Measurements from ENCODE around the gene BEND4. TPM values are rescaled to one million over a fixed set of nuclear protein-coding genes. Genes with fewer than 3 reads are reported as not detected.

The BEND4 gene
- total RNA-seq, 1 experiment from 2014 or later = not detected

DNA sequence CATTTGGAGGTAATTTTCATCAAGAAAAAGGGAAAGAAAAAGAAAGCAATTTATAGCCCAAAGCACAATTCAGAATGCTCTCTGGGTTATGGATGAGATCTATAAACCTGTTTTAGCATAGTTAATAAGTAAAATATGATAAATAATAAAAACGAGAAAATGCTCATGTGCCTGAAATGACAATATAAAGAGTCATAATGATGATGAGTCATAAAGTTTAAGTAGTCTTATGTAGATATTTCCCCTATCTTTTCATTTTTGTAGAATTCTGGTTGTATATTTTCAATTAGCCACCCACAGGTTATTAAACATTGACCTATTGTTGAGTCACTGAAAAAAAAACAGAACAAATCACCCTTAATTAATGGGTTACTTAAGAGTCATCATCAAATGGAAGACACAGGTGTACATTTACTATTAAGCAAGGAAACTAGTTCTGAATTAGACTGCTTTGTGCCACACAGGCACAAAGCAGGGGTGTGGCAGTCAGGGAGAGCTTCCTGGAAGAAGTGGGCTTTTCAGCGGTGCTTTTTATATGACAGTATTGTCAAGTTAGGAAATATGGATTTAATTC, 29.3 kb downstream of the BEND4 start:
- Mint-ChIP-seq H3K4me3 (ENCODE audit: low read depth, unreplicated experiment) (no peak overlapping the region), H3K9me3 (ENCODE audit: low read depth, unreplicated experiment) (no peaks in the 10 kb centered on the region), H3K27me3 (ENCODE audit: unreplicated experiment) (peaks cover 9% of the 10 kb centered on the region), H3K27ac (ENCODE audit: unreplicated experiment) (no peak overlapping the region), H3K36me3 (ENCODE audit: insufficient read depth, unreplicated experiment) (no peaks in the 10 kb centered on the region), H3K4me1 (ENCODE audit: low read depth, unreplicated experiment) (peaks cover 9% of the 10 kb centered on the region)
- intact Hi-C loops (cut with micrococcal nuclease; ENCODE audit: unreplicated experiment) = no loop called here
- TF ChIP-seq, protein P1, sequence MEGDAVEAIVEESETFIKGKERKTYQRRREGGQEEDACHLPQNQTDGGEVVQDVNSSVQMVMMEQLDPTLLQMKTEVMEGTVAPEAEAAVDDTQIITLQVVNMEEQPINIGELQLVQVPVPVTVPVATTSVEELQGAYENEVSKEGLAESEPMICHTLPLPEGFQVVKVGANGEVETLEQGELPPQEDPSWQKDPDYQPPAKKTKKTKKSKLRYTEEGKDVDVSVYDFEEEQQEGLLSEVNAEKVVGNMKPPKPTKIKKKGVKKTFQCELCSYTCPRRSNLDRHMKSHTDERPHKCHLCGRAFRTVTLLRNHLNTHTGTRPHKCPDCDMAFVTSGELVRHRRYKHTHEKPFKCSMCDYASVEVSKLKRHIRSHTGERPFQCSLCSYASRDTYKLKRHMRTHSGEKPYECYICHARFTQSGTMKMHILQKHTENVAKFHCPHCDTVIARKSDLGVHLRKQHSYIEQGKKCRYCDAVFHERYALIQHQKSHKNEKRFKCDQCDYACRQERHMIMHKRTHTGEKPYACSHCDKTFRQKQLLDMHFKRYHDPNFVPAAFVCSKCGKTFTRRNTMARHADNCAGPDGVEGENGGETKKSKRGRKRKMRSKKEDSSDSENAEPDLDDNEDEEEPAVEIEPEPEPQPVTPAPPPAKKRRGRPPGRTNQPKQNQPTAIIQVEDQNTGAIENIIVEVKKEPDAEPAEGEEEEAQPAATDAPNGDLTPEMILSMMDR (IDR thresholded peaks at IDR 0.05; ENCODE audit: unreplicated experiment) = no peak
- CTCF ChIA-PET = no interaction called here
- DNase-seq = peak; percentile 6
- no TSS peak for BruUV-seq (replicated peaks)

DNA sequence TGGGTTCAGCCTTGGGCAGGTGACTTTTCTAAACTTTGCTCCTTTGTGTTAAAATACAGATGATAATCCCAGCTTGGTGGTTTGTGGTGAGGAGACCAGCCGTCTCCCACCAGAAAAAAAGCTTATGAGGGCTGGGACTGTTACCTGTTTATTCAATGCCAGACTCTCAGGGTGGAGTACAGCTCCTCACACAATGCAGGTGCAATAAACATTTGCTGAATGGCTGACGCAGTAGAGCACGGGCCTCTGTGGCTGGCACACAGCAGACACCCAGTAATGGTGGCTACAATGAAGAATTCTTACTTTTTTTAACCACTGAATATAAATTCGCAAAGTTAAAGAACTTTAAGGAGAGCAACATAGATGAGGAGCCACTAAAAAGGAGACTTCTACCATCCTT, 30.2 kb downstream of the BEND4 start:
- H3K4me3 Mint-ChIP-seq (ENCODE audit: low read depth, unreplicated experiment) = no peak overlapping the region
- H3K9me3 Mint-ChIP-seq (ENCODE audit: low read depth, unreplicated experiment) = no peaks in the 10 kb centered on the region
- TF ChIP-seq, protein P1 (IDR thresholded peaks at IDR 0.05; ENCODE audit: unreplicated experiment) = no peak
- DNase-seq = no peak
- CTCF ChIA-PET = no interaction called here
- no TSS peak for BruUV-seq (replicated peaks)
- intact Hi-C loops (cut with micrococcal nuclease; ENCODE audit: unreplicated experiment) = no loop called here
- H3K36me3 Mint-ChIP-seq (ENCODE audit: insufficient read depth, unreplicated experiment) = no peaks in the 10 kb centered on the region
- H3K4me1 Mint-ChIP-seq (ENCODE audit: low read depth, unreplicated experiment) = peaks cover 9% of the 10 kb centered on the region
- peaks cover 18% of the 10 kb centered on the region for H3K27me3 Mint-ChIP-seq (ENCODE audit: unreplicated experiment)
- no peak overlapping the region for H3K27ac Mint-ChIP-seq (ENCODE audit: unreplicated experiment)

DNA sequence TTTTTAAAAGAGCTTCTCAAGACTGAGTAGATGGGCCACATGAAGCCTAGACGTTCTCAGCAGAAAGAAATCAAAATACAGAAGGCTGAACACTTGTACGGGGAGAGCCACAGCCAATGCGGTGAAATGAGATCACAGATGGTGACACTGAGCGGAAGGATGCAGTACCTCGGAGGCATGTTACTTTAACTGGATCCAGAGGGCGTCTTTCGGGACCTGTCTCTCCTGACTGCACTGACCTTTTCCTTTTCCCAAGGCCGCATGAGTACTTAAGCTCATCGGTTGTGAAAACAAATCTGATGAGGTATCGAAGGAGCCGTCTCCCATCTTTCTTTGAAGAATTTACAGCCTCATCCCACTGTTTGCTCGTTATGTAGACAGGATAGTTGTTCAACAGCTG, 32.6 kb downstream of the BEND4 start:
- Mint-ChIP-seq H3K27ac (ENCODE audit: unreplicated experiment) (no peak overlapping the region), H3K36me3 (ENCODE audit: insufficient read depth, unreplicated experiment) (no peaks in the 10 kb centered on the region), H3K4me3 (ENCODE audit: low read depth, unreplicated experiment) (no peak overlapping the region), H3K4me1 (ENCODE audit: low read depth, unreplicated experiment) (peaks cover 9% of the 10 kb centered on the region), H3K27me3 (ENCODE audit: unreplicated experiment) (peaks cover 30% of the 10 kb centered on the region), H3K9me3 (ENCODE audit: low read depth, unreplicated experiment) (no peaks in the 10 kb centered on the region)
- intact Hi-C loops (cut with micrococcal nuclease; ENCODE audit: unreplicated experiment) = no loop called here
- BruUV-seq (replicated peaks) = no TSS peak
- no peak for DNase-seq
- TF ChIP-seq, protein P1 (IDR thresholded peaks at IDR 0.05; ENCODE audit: unreplicated experiment) = no peak
- CTCF ChIA-PET = no interaction called here

DNA sequence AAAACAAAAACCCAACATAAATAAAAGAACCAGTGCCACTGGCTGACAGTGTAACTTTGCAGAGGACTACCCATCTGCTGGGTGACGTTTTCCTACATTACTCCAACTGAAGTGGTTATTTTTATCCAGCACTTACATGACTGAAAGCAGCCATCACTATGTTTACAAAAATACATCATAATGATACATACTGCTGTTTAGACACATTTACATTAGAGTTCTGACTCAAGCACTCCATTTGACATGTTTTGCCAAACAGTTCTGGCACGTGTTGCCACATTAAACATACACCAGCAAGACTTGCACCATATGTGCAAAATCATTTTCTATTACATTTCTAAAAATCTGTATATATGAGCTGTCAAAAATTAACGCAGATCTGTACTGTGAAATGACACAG, 39.6 kb downstream of the BEND4 start:
- H3K27ac Mint-ChIP-seq (ENCODE audit: unreplicated experiment) = no peak overlapping the region
- peaks cover 40% of the 10 kb centered on the region for H3K27me3 Mint-ChIP-seq (ENCODE audit: unreplicated experiment)
- H3K4me1 Mint-ChIP-seq (ENCODE audit: low read depth, unreplicated experiment) = no peaks in the 10 kb centered on the region
- no TSS peak for BruUV-seq (replicated peaks)
- H3K36me3 Mint-ChIP-seq (ENCODE audit: insufficient read depth, unreplicated experiment) = no peaks in the 10 kb centered on the region
- CTCF ChIA-PET = no interaction called here
- intact Hi-C loops (cut with micrococcal nuclease; ENCODE audit: unreplicated experiment) = no loop called here
- TF ChIP-seq, protein P1 (IDR thresholded peaks at IDR 0.05; ENCODE audit: unreplicated experiment) = no peak
- no peak overlapping the region for H3K4me3 Mint-ChIP-seq (ENCODE audit: low read depth, unreplicated experiment)
- no peak for DNase-seq
- H3K9me3 Mint-ChIP-seq (ENCODE audit: low read depth, unreplicated experiment) = no peaks in the 10 kb centered on the region
